Upper lobe of left lung (tissue), 4 donors: ENCODE measurements around the gene INPP4B.

ENCODE experiments used
- CTCF ChIP-seq, 6 experiments: fragments of 450-650 bp in 4 of 6; fragments of 200-600 bp in 2 of 6; sonication (generic) in 2 of 6; IDR thresholded peaks; one replicate each; pipeline ENCODE4 v1.5.1; 2016 to 2019; ENCODE audit warnings: antibody characterized with exemption in 6 of 6
- EP300 ChIP-seq, 4 donors: sonication (generic); formaldehyde crosslinking; IDR thresholded peaks; one replicate each; pipeline ENCODE4 v1.5.1; 2017; ENCODE audit warnings: antibody characterized with exemption in 4 of 4, control low read depth in 2 of 4
- POLR2A ChIP-seq, 4 donors: fragments of 450-650 bp; IDR thresholded peaks; one replicate each; pipeline ENCODE4 v1.5.1; 2016 to 2017; ENCODE audit warnings: antibody characterized with exemption in 4 of 4, mild to moderate bottlenecking in 2 of 4

GRCh38 chr4:142358656-142359055, 487.4 kb downstream of the INPP4B start:
- TF ChIP-seq CTCF (IDR thresholded peaks at IDR 0.05) (no peak), EP300 (IDR thresholded peaks at IDR 0.05) (no peak), POLR2A (IDR thresholded peaks at IDR 0.05) (no peak)
